Transverse colon (tissue), 4 donors: Measurements from ENCODE around the gene ATPAF2. TPM values are rescaled to one million over a fixed set of nuclear protein-coding genes. Genes with fewer than 3 reads are reported as not detected.

Source experiments
- DNase-seq: peaks from one replicate; pipeline ENCODE4 v3.0.0-alpha.2; 2019
- H3K27ac ChIP-seq, 4 donors: fragments of 200-600 bp; sonication (generic); 2 replicates each; pipeline ENCODE4 v1.5.1; 2016 to 2018; ENCODE audit warnings: inconsistent platforms in 4 of 4
- H3K27me3 ChIP-seq: fragments of 200-600 bp; sonication (generic); 2 replicates; pipeline ENCODE4 v1.5.1; 2017; ENCODE audit warnings: inconsistent platforms
- H3K36me3 ChIP-seq, 4 donors: fragments of 200-600 bp; sonication (generic); 2 replicates each; pipeline ENCODE4 v1.5.1; 2017 to 2019; ENCODE audit warnings: inconsistent platforms in 4 of 4
- H3K4me1 ChIP-seq, 4 donors: fragments of 200-600 bp; sonication (generic); 2 replicates each; pipeline ENCODE4 v1.5.1; 2017 to 2020; ENCODE audit warnings: inconsistent platforms in 4 of 4
- H3K4me3 ChIP-seq, 4 donors: fragments of 200-600 bp; sonication (generic); 1 replicate in 1 of 4; 2 replicates in 3 of 4; pipeline versions ENCODE4 v1.5.1 to v1.6.1; 2017 to 2019; ENCODE audit warnings: inconsistent platforms in 4 of 4
- H3K9me3 ChIP-seq, 2 donors: fragments of 200-600 bp; sonication (generic); 2 replicates each; pipeline ENCODE4 v1.5.1; 2017 to 2019; ENCODE audit warnings: inconsistent platforms in 2 of 2
- CTCF ChIP-seq, 5 experiments: fragments of 200-600 bp in 3 of 5; fragments of 450-650 bp in 2 of 5; sonication (generic) in 3 of 5; IDR thresholded peaks; 1 replicate in 2 of 5; 2 replicates in 3 of 5; pipeline ENCODE4 v1.5.1; 2016 to 2017; ENCODE audit warnings: antibody characterized with exemption in 5 of 5, inconsistent platforms in 3 of 5, mild to moderate bottlenecking in 2 of 5, moderate library complexity in 1 of 5
- EP300 ChIP-seq: sonication (generic); formaldehyde crosslinking; IDR thresholded peaks from one replicate; pipeline ENCODE4 v1.6.1; 2017; ENCODE audit warnings: antibody characterized with exemption, low read depth
- POLR2A ChIP-seq: fragments of 450-650 bp; IDR thresholded peaks from one replicate; pipeline ENCODE4 v1.6.1; 2016; ENCODE audit warnings: antibody characterized with exemption, mild to moderate bottlenecking, moderate library complexity
- POLR2AphosphoS5 ChIP-seq, 3 donors: sonication (generic); formaldehyde crosslinking; IDR thresholded peaks; one replicate each; pipeline ENCODE4 v1.6.1; 2016; ENCODE audit warnings: antibody characterized with exemption in 3 of 3
- WGBS, 2 donors: methylation state at CpG; one replicate each; pipeline ENCODE4 v1.1.5; 2018; ENCODE audit warnings: low coverage in 1 of 2; 5-methylcytosine and 5-hydroxymethylcytosine counted together
- in situ Hi-C, 4 donors: fragments of 200-750 bp; cut with MboI; loops; one replicate each; pipeline versions ENCODE4 v1.15.0 to v1.15.1; 2017; ENCODE audit warnings: low sequenced_read_pairs in 3 of 4, low pct_ligation_motif_present in 1 of 4, low pct_unique_long_range_greater_than_20kb in 1 of 4
- intact Hi-C: fragments of 100-400 bp; cut with DNase I; formaldehyde crosslinking; loops from one replicate; pipeline ENCODE4 v1.15.1; 2023; ENCODE audit warnings: low total_unique reads
- total RNA-seq, 4 donors: library from RNA; depleted of rRNA; stranded (reverse); fragments of >200 nt; gene quantifications; one replicate each; pipeline ENCODE4 v1.1.0, GENCODE V29; 2016

The ATPAF2 gene
- total RNA-seq, 4 donors from 2014 or later, result 17.3 to 65.1 (median 24.7) TPM

GRCh38 chr17:18044609-18045008 lies 5.6 kb upstream of the ATPAF2 start:
- Histone ChIP-seq H3K4me3 (no peak overlapping the region), H3K27ac (no peak overlapping the region), H3K9me3 (no peaks in the 10 kb centered on the region), H3K36me3 (peaks cover 0 to 3% (median 0%) of the 10 kb centered on the region in 4 donors), H3K4me1 (peaks cover 11 to 17% (median 14%) of the 10 kb centered on the region in 4 donors), H3K27me3 (no peaks in the 10 kb centered on the region)
- TF ChIP-seq EP300 (no peak), POLR2A (no peak), CTCF (IDR thresholded peaks at IDR 0.05) (no peak), POLR2AphosphoS5 (IDR thresholded peaks at IDR 0.05) (no peak)
- no peak for DNase-seq
- WGBS, 2 donors, result 80 to 89% methylated on average over 1 to 3 of the region's 3 CpGs
- intact Hi-C loops, result no loop called here
- in situ Hi-C loops, result loop anchor here in 2 of 4 donors (25.0 kb wide), 2 partner anchors 157 to 357 kb away; partner anchors contain the start of gene RAI1 (in 1 of the 2)

- Histone ChIP-seq H3K4me1 (peaks cover 11 to 18% (median 14%) of the 10 kb centered on the region in 4 donors), H3K27ac (no peak overlapping the region), H3K36me3 (peaks cover 0 to 3% (median 0%) of the 10 kb centered on the region in 4 donors), H3K4me3 (no peak overlapping the region), H3K27me3 (no peaks in the 10 kb centered on the region), H3K9me3 (no peaks in the 10 kb centered on the region)
- no peak for DNase-seq
- in situ Hi-C loops (loop anchor here in 2 of 4 donors (25.0 kb wide), 2 partner anchors 156 to 356 kb away; partner anchors contain the start of gene RAI1 (in 1 of the 2)), intact Hi-C loops (no loop called here)
- TF ChIP-seq CTCF (IDR thresholded peaks at IDR 0.05), result no peak
- no peak for TF ChIP-seq POLR2AphosphoS5 (IDR thresholded peaks at IDR 0.05)
- TF ChIP-seq POLR2A, result no peak
- no peak for TF ChIP-seq EP300
- 64 to 91% methylated on average over 1 of the region's 1 CpG for WGBS, 2 donors
Observed at GRCh38 chr17:18043491-18043890, 4.5 kb upstream of the ATPAF2 start.

- peaks cover 0 to 3% (median 0%) of the 10 kb centered on the region in 4 donors for H3K36me3 ChIP-seq
- WGBS, 2 donors, result 88 to 90% methylated on average over 8 of the region's 8 CpGs
- in situ Hi-C loops, result loop anchor here in 2 of 4 donors (25.0 kb wide), 2 partner anchors 156 to 356 kb away; partner anchors contain the start of gene RAI1 (in 1 of the 2)
- no peak overlapping the region for H3K4me3 ChIP-seq
- TF ChIP-seq POLR2A, result no peak
- no peak for TF ChIP-seq CTCF (IDR thresholded peaks at IDR 0.05)
- TF ChIP-seq POLR2AphosphoS5 (IDR thresholded peaks at IDR 0.05), result no peak
- TF ChIP-seq EP300, result no peak
- no peaks in the 10 kb centered on the region for H3K9me3 ChIP-seq
- no peak overlapping the region for H3K27ac ChIP-seq
- intact Hi-C loops, result no loop called here
- peaks cover 15 to 23% (median 19%) of the 10 kb centered on the region in 4 donors for H3K4me1 ChIP-seq
- DNase-seq, result no peak
- H3K27me3 ChIP-seq, result no peaks in the 10 kb centered on the region
Observed at GRCh38 chr17:18042983-18043382, 4.0 kb upstream of the ATPAF2 start.

GRCh38 chr17:18041776-18042175 lies 2.8 kb upstream of the ATPAF2 start:
- Histone ChIP-seq H3K4me1 (peaks cover 20 to 35% (median 28%) of the 10 kb centered on the region in 4 donors), H3K4me3 (no peak overlapping the region), H3K27me3 (no peaks in the 10 kb centered on the region), H3K27ac (no peak overlapping the region), H3K9me3 (no peaks in the 10 kb centered on the region), H3K36me3 (peaks cover 0 to 3% (median 0%) of the 10 kb centered on the region in 4 donors)
- WGBS, 2 donors, result 20 to 50% methylated on average over 1 of the region's 1 CpG
- intact Hi-C loops (no loop called here), in situ Hi-C loops (loop anchor here in 2 of 4 donors (25.0 kb wide), 2 partner anchors 154 to 354 kb away; partner anchors contain the start of gene RAI1 (in 1 of the 2))
- TF ChIP-seq CTCF (IDR thresholded peaks at IDR 0.05) (no peak), POLR2AphosphoS5 (IDR thresholded peaks at IDR 0.05) (no peak), POLR2A (no peak), EP300 (no peak)
- no peak for DNase-seq
